KOPT-K1 (cell line): ENCODE measurements around the gene PIK3C2B.
A peak's percentile ranks its signal among the peaks of the same experiment; 100 is the strongest.

Source experiments
- H3K27ac ChIP-seq: fragments of 200-600 bp; sonication (generic); 2 replicates; pipeline ENCODE4 v1.5.1; 2016; ENCODE audit warnings: antibody characterized with exemption, mild to moderate bottlenecking, low read depth, low read length; ENCODE audit not compliant: poor library complexity, severe bottlenecking
- H3K36me3 ChIP-seq: fragments of 200-600 bp; sonication (generic); 2 replicates; pipeline ENCODE4 v1.5.1; 2017; ENCODE audit warnings: antibody characterized with exemption, mild to moderate bottlenecking, low read length, moderate library complexity; ENCODE audit not compliant: insufficient read depth
- H3K9me3 ChIP-seq: fragments of 200-600 bp; sonication (generic); 2 replicates; pipeline ENCODE4 v1.5.1; 2017; ENCODE audit warnings: antibody characterized with exemption, low read length, mild to moderate bottlenecking; ENCODE audit not compliant: insufficient read depth, poor library complexity, severe bottlenecking

Gene PIK3C2B

GRCh38 chr1:204514828-204515227, 20.2 kb upstream of the PIK3C2B start:
- H3K36me3 ChIP-seq = peaks cover 20% of the 10 kb centered on the region
- no peaks in the 10 kb centered on the region for H3K9me3 ChIP-seq
- H3K27ac ChIP-seq = peak overlapping the region; percentile 24

GRCh38 chr1:204513117-204513716, 18.6 kb upstream of the PIK3C2B start:
- H3K36me3 ChIP-seq = peaks cover 5% of the 10 kb centered on the region
- peak overlapping the region; percentile 18 for H3K27ac ChIP-seq
- no peaks in the 10 kb centered on the region for H3K9me3 ChIP-seq

DNA sequence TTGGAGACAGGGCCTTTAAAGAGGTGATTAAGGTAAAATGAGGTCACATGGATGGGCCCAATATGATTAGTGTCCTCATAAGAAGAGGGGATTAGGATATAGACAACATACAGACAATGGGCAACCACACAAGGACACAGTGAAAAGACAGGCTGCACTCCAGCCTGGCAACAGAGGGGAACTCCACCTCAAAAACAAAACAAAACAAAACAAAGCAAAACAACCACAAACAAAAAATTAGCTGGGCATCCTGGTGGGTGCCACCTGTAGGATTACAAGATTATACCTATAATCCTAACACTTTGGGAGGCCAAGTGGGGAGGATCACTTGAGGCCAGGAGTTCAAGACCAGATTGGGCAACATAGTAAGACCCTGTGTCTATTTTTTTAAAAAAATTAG, 16.8 kb upstream of the PIK3C2B start:
- Histone ChIP-seq H3K36me3 (no peaks in the 10 kb centered on the region), H3K27ac (no peak overlapping the region), H3K9me3 (no peaks in the 10 kb centered on the region)

- Histone ChIP-seq H3K27ac (no peak overlapping the region), H3K36me3 (no peaks in the 10 kb centered on the region), H3K9me3 (no peaks in the 10 kb centered on the region)
These were observed 14.6 kb upstream of the PIK3C2B start for GRCh38 chr1:204509186-204509635.

GRCh38 chr1:204507317-204508105, 12.9 kb upstream of the PIK3C2B start:
- Histone ChIP-seq H3K9me3 (no peaks in the 10 kb centered on the region), H3K36me3 (no peaks in the 10 kb centered on the region), H3K27ac (peak overlapping the region; percentile 72)

DNA sequence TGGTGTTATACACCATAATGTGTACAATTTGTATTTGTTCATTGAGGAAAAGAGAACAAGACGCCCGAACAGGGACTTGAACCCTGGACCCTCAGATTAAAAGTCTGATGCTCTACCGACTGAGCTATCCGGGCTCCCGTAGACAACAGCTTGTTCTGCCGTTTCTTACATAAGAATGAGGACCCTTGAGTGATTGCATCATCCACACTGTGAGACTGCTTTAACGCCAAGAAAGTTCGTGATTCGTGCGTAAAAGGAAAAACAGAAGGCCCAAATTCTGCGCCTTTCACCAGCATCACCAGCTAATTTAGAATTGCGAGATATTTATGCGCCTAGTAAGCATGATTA, 12.3 kb upstream of the PIK3C2B start:
- peak overlapping the region; percentile 72 for H3K27ac ChIP-seq

GRCh38 chr1:204506201-204506968, 11.8 kb upstream of the PIK3C2B start:
- no peaks in the 10 kb centered on the region for H3K9me3 ChIP-seq
- H3K36me3 ChIP-seq = no peaks in the 10 kb centered on the region
- H3K27ac ChIP-seq = peak overlapping the region; percentile 72

More for the DNA sequence above, 12.3 kb upstream of the PIK3C2B start:
- no peaks in the 10 kb centered on the region for H3K9me3 ChIP-seq
- H3K36me3 ChIP-seq = no peaks in the 10 kb centered on the region

DNA sequence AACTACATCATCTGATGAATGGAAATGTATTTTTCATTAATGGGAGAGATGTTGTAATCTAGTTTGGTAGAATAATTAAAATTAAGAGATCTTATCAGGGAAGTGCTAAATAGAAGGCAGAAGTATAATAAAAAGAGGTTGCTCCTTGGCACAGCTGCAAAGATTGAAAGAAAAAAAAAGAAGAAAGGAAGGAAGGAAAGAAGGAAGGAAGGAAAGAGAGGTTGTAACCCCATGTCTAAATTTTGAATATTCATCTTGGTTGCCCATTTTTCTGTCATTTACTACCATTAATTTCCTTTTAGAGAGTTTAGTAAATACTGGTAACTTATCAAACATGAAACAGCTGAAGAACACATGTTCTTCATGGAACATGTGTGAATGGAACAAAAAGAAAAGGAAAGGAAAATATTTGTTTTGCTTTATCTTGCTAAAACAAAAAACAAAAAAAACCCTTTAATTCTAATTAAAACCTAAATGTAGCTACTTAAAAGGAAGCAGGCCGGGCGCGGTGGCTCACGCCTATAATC, 11.1 kb upstream of the PIK3C2B start:
- Histone ChIP-seq H3K27ac (peak overlapping the region; percentile 72), H3K9me3 (no peaks in the 10 kb centered on the region), H3K36me3 (no peaks in the 10 kb centered on the region)

DNA sequence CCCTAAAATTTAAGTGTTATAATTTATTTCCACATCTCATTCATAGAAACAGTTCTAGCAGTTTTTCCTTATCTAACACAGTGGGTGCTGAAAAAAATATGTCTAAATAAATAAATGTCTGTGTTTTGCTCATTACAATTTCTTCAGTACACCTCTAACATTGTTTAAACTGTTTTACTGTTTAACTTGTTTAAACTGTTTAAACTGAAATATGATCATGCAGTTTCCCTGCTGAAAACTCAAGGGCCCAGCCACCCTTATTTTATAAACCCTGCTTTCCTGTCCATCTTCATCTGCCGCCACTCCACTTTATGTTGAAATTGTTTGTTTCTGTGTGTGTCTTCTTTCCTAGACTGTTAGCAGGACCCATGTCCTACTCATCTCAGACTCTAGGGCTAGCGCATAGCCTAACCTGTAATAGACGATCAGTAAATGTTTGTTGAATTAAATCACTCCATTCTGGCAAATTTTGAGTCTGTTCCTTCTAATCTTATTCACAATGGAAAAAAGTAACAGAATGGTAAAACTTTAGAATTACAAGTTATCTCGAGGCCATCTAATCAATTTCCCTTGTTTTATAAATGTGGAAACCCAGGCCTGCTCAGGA, 9.4 kb upstream of the PIK3C2B start:
- no peaks in the 10 kb centered on the region for H3K36me3 ChIP-seq
- H3K9me3 ChIP-seq = no peaks in the 10 kb centered on the region
- H3K27ac ChIP-seq = no peak overlapping the region

DNA sequence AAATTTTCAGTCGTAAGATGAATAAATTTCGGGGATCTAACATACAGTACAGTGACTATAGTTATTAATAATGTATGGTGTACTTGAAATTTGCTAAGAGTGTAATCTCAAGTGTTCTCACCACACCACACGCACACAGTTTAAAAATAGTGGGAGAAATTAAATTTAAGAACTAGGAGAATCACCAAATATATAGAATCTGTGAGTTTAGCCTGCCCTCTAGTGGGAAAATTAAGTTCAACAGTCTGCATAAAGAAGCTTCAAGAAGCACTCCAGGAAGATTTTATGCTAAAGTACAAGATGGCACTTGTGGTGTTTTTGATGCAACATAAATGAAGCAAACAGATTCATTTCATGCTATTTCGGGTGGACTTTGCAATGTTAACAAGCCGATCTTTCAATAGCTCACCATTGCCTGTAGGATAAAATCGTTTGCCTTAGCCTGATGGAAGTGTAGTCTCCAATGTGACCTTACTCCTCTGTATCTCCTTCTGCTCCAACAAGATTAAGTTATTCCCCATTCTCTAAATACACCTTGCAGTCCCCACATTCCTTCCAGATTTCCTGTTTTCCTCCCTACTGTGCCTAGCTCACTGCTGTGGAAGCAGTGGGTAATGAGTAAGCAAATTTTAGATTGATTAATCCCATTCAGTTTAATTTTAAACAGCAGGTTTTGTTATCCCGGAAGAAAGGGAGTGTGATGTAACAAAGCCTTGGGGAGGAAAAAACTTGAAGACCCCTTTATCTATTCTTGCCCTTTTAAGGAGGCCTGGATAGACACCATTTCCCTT, 8.7 kb upstream of the PIK3C2B start:
- H3K27ac ChIP-seq = no peak overlapping the region
- no peaks in the 10 kb centered on the region for H3K9me3 ChIP-seq
- H3K36me3 ChIP-seq = no peaks in the 10 kb centered on the region

DNA sequence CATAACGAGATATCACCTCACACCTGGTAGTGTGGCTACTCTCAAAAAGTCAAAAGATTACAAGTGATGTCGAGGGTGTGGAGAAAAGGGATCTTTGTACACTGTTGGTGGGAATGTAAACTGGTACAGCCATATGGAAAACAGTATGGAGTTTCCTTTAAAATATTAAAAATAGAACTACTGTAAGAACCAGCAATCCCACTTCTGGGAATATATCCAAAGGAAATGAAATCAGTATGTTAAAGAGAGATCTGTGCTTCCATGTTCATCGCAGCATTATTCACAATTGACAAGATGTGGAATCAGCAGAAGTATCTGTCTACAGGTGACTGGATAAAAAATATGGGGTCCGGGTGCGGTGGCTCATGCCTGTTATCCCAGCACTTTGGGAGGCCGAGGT, 7.6 kb upstream of the PIK3C2B start:
- H3K27ac ChIP-seq = no peak overlapping the region
- H3K36me3 ChIP-seq = no peaks in the 10 kb centered on the region
- H3K9me3 ChIP-seq = no peaks in the 10 kb centered on the region

DNA sequence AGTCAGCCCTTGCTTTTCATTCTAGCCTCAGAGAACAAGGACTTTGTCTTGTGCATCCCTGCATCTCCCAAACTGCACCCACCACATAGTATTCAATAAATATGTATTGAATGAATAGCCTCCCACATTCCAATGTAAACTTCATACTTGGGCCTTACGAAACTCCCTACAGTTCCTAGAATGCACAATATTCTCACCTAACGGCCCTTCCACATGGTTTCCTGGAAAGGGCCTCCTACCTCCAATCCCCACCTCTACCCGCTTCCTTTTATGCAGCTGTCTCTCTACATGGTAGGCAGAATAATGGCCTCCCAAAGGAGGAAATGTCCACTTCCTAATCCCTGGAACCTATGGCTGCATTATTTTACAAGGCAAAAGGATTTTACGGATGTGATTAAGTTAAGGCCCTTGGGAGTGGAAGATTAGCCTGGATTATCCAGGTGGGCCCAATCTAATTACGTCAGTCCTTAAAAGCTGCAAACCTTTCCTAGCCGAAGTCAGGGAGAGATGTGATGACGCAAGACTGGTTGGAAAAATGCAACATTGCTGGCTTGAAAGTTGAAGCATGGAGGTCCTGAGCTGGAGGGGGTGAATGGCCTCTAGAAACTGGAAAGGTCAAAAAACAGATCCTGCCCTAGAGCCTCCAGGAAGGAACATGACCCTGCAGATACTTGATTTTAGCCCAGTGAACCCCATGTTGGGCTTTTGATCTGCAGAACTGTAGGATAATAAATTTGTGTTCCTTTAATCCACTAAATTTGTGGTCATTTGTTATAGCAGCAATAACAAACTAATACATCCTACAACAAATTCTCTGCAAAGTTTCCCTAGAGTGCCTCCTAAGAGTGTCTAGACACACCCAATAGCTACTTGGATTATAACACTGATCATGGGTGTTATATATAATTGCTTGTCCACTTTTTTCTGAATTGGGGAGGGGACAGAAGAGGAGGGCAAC, 5.2 kb upstream of the PIK3C2B start:
- Histone ChIP-seq H3K9me3 (no peaks in the 10 kb centered on the region), H3K27ac (no peak overlapping the region), H3K36me3 (no peaks in the 10 kb centered on the region)

- no peaks in the 10 kb centered on the region for H3K36me3 ChIP-seq
- H3K9me3 ChIP-seq = no peaks in the 10 kb centered on the region
- no peak overlapping the region for H3K27ac ChIP-seq
These were observed 4.4 kb upstream of the PIK3C2B start for GRCh38 chr1:204498981-204499380.
